A673 (cell line): ENCODE measurements around the gene PRG2.

Experiments used
- CTCF ChIP-seq: fragments of 300-800, 200-600 bp; sonication (generic); conservative IDR thresholded peaks from 2 replicates; pipeline ENCODE4 v1.5.1; 2017; ENCODE audit warnings: low read depth, mild to moderate bottlenecking, antibody characterized with exemption, low read length, moderate library complexity, mixed read lengths
- EZH2 ChIP-seq: fragments of 200-600 bp; sonication (generic); IDR thresholded peaks from 2 replicates; pipeline ENCODE4 v1.6.1; 2017; ENCODE audit warnings: borderline replicate concordance, low read depth, mild to moderate bottlenecking, mixed read lengths, antibody characterized with exemption, low read length; ENCODE audit not compliant: poor library complexity, severe bottlenecking

- TF ChIP-seq EZH2 (no peak), CTCF (no peak)
Observed at GRCh38 chr11:57425565-57426438, 35.4 kb upstream of the PRG2 start.
